ENCODE results near the gene DNAJC10. TPM values are rescaled to one million over a fixed set of nuclear protein-coding genes. Genes with fewer than 3 reads are reported as not detected.
"Not testable (repeated sequence)": the region's sequence is repeated elsewhere in the genome, so short reads cannot be mapped to it uniquely, and the experiment has no call there.

DNAJC10 gene
- polyA plus RNA-seq, 1 donor (not counting 4 experiments of a cell fraction or from before 2014, with no cell fraction given): 92.6 TPM

DNA sequence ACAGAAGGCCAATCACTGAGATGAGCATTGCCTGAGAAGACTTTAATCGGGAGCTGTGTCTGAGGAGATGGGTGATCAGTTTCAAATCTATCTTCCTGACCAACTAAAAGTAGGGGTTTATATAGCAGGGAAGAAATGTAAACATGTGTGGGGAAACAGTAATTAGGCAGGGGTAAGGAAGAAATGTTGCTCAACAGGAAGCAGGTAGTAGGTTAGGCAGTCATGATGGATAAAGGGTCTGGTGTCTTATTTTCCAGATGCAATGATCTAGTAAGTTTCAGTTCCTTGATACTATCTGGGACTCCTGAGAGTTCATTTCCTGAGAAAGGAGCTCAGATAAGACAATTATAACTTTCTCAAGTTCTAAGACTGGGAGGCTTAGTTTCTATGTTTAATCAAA is 33.8 kb upstream of the DNAJC10 start:
- H3K9me3 ChIP-seq (ENCODE audit: control insufficient read depth, low read depth, low read length): no peaks in the 10 kb centered on the region
- FAIRE-seq: no peak
- H3K27me3 ChIP-seq (ENCODE audit: control insufficient read depth, extremely low read depth, insufficient read depth, low read length): no peaks in the 10 kb centered on the region
- DNase-seq (ENCODE audit: low read depth, low spot score): no peak
- H3K27ac ChIP-seq (ENCODE audit: control insufficient read depth, insufficient read depth, low read length): no peak overlapping the region
- dilution Hi-C loops (cut with MboI; ENCODE audit: extremely low pct_ligation_motif_present, low sequenced_read_pairs): no loop called here
- H3K9me1 ChIP-seq (ENCODE audit: control insufficient read depth, extremely low read depth, insufficient read depth, low read length): no peaks in the 10 kb centered on the region
- H4K20me1 ChIP-seq (ENCODE audit: control insufficient read depth, extremely low read depth, insufficient read depth, low read length): no peaks in the 10 kb centered on the region
- TF ChIP-seq EZH2 (IDR thresholded peaks at IDR 0.05; ENCODE audit: low read length): no peak
- TF ChIP-seq CTCF (optimal IDR thresholded peaks at IDR 0.05 in 1 of 3, IDR thresholded peaks at IDR 0.05 in 1 of 3, conservative IDR thresholded peaks at IDR 0.05 in 1 of 3; ENCODE audit: extremely low read depth in 1 of 3, insufficient read depth in 2 of 3, low read length in 3 of 3): no peak
- no peak overlapping the region for H3K4me2 ChIP-seq (ENCODE audit: control insufficient read depth, extremely low read depth, insufficient read depth, low read depth, low read length)
- no peaks in the 10 kb centered on the region for H3K36me3 ChIP-seq (ENCODE audit: control insufficient read depth in 2 of 2, extremely low read depth in 1 of 2, insufficient read depth in 2 of 2, low read length in 2 of 2)
- H3K4me1 ChIP-seq (ENCODE audit: control insufficient read depth, extremely low read depth, insufficient read depth, low read length): no peaks in the 10 kb centered on the region
- no peaks in the 10 kb centered on the region for H3K79me2 ChIP-seq (ENCODE audit: control insufficient read depth, insufficient read depth, low read length)
- no peak overlapping the region for H3K4me3 ChIP-seq (ENCODE audit: control insufficient read depth in 2 of 3, extremely low read depth in 1 of 3, insufficient read depth in 2 of 3, low read depth in 1 of 3, low read length in 3 of 3)
- no peak overlapping the region for H2AFZ ChIP-seq (ENCODE audit: control insufficient read depth, low read length)
- H3K9ac ChIP-seq (ENCODE audit: control insufficient read depth, extremely low read depth, insufficient read depth, low read length): no peak overlapping the region

GRCh38 chr2:182685559-182685958 is 30.5 kb upstream of the DNAJC10 start:
- no peaks in the 10 kb centered on the region for H3K79me2 ChIP-seq (ENCODE audit: control insufficient read depth, insufficient read depth, low read length)
- H3K36me3 ChIP-seq (ENCODE audit: control insufficient read depth in 2 of 2, extremely low read depth in 1 of 2, insufficient read depth in 2 of 2, low read length in 2 of 2): no peaks in the 10 kb centered on the region
- H3K9ac ChIP-seq (ENCODE audit: control insufficient read depth, extremely low read depth, insufficient read depth, low read length): no peak overlapping the region
- no peak for FAIRE-seq
- H3K9me3 ChIP-seq (ENCODE audit: control insufficient read depth, low read depth, low read length): no peaks in the 10 kb centered on the region
- no peak overlapping the region for H3K27ac ChIP-seq (ENCODE audit: control insufficient read depth, insufficient read depth, low read length)
- no peaks in the 10 kb centered on the region for H3K4me1 ChIP-seq (ENCODE audit: control insufficient read depth, extremely low read depth, insufficient read depth, low read length)
- H3K27me3 ChIP-seq (ENCODE audit: control insufficient read depth, extremely low read depth, insufficient read depth, low read length): no peaks in the 10 kb centered on the region
- H4K20me1 ChIP-seq (ENCODE audit: control insufficient read depth, extremely low read depth, insufficient read depth, low read length): no peaks in the 10 kb centered on the region
- no peak overlapping the region for H2AFZ ChIP-seq (ENCODE audit: control insufficient read depth, low read length)
- H3K4me2 ChIP-seq (ENCODE audit: control insufficient read depth, extremely low read depth, insufficient read depth, low read depth, low read length): no peak overlapping the region
- TF ChIP-seq EZH2 (IDR thresholded peaks at IDR 0.05; ENCODE audit: low read length) (no peak), CTCF (optimal IDR thresholded peaks at IDR 0.05 in 1 of 3, IDR thresholded peaks at IDR 0.05 in 1 of 3, conservative IDR thresholded peaks at IDR 0.05 in 1 of 3; ENCODE audit: extremely low read depth in 1 of 3, insufficient read depth in 2 of 3, low read length in 3 of 3) (no peak)
- dilution Hi-C loops (cut with MboI; ENCODE audit: extremely low pct_ligation_motif_present, low sequenced_read_pairs): no loop called here
- no peaks in the 10 kb centered on the region for H3K9me1 ChIP-seq (ENCODE audit: control insufficient read depth, extremely low read depth, insufficient read depth, low read length)
- no peak for DNase-seq (ENCODE audit: low read depth, low spot score)
- H3K4me3 ChIP-seq (ENCODE audit: control insufficient read depth in 2 of 3, extremely low read depth in 1 of 3, insufficient read depth in 2 of 3, low read depth in 1 of 3, low read length in 3 of 3): no peak overlapping the region

DNA sequence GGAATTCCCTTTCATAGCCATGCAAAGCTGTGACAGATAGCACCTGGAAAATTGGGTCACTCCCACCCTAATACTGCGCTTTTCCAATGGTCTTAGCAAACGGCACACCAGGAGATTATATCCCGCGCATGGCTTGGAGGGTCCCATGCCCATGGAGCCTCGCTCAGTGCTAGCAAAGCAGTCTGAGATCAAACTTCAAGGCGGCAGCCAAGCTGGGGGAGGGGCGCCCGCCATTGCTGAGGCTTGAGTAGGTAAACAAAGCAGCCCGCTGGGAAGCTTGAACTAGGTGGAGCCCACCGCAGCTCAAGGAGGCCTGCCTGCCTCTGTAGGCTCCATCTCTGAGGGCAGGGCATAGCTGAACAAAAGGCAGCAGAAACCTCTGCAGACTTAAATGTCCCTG is 29.3 kb upstream of the DNAJC10 start:
- FAIRE-seq; DNase-seq (ENCODE audit: low read depth, low spot score); H3K9ac ChIP-seq (ENCODE audit: control insufficient read depth, extremely low read depth, insufficient read depth, low read length): not testable (repeated sequence)

More for the DNA sequence above, 29.3 kb upstream of the DNAJC10 start:
- H3K9me1 ChIP-seq (ENCODE audit: control insufficient read depth, extremely low read depth, insufficient read depth, low read length); H4K20me1 ChIP-seq (ENCODE audit: control insufficient read depth, extremely low read depth, insufficient read depth, low read length); dilution Hi-C loops (cut with MboI; ENCODE audit: extremely low pct_ligation_motif_present, low sequenced_read_pairs); H3K27me3 ChIP-seq (ENCODE audit: control insufficient read depth, extremely low read depth, insufficient read depth, low read length); H3K79me2 ChIP-seq (ENCODE audit: control insufficient read depth, insufficient read depth, low read length); H3K4me3 ChIP-seq (ENCODE audit: control insufficient read depth in 2 of 3, extremely low read depth in 1 of 3, insufficient read depth in 2 of 3, low read depth in 1 of 3, low read length in 3 of 3); H3K36me3 ChIP-seq (ENCODE audit: control insufficient read depth in 2 of 2, extremely low read depth in 1 of 2, insufficient read depth in 2 of 2, low read length in 2 of 2); H3K4me1 ChIP-seq (ENCODE audit: control insufficient read depth, extremely low read depth, insufficient read depth, low read length); H3K27ac ChIP-seq (ENCODE audit: control insufficient read depth, insufficient read depth, low read length); H2AFZ ChIP-seq (ENCODE audit: control insufficient read depth, low read length); H3K4me2 ChIP-seq (ENCODE audit: control insufficient read depth, extremely low read depth, insufficient read depth, low read depth, low read length); H3K9me3 ChIP-seq (ENCODE audit: control insufficient read depth, low read depth, low read length): not testable (repeated sequence)
